ENCODE measurements around the gene SLC38A3.

SLC38A3 gene

GRCh38 chr3:50192124-50192523 is 12.9 kb upstream of the SLC38A3 start:
- DNase-seq (ENCODE audit: low read depth in 3 of 3): no peak

DNA sequence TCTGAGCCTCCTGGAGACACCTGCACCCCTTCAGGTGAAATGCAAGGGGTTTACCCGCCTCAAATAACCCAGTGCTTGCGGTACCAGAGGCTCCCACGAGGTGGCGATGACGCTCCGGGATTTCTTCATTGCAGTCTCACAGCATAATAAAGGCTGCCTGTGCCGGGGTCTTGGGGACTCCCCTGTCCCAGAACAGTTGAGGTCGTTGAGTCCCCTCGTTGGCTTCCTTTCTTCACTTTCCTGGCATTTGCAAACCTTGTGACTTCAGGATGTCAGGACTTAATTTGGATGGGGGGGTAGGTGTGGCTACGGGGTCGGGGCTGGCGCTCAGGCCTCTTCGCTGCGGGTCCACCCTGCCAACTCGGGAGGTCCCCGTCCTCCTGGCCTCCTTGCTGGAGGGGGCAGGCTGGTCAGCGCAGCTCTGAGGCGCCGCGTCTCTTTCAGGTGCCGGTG is 12.4 kb upstream of the SLC38A3 start:
- peak; percentile 70 to 84 (median 70) for DNase-seq (ENCODE audit: low read depth in 3 of 3)

- no peak for DNase-seq (ENCODE audit: low read depth in 3 of 3)
Observed at GRCh38 chr3:50193286-50193685, 11.8 kb upstream of the SLC38A3 start.

DNA sequence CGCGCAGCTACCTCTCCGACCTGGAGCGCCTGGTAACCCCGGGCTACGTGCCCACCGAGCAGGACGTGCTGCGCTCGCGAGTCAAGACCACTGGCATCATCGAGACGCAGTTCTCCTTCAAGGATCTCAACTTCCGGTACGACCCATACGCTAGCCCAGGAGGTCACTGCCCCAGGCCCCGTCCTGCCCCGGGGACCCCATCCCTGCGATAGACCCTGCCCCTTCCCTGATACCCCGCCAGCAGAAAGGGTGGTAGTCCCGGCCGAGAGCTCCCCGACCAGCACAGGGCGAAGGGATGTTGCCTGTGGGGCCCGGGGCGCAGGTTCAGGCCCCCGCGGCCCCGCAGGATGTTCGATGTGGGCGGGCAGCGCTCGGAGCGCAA is 11.3 kb upstream of the SLC38A3 start:
- DNase-seq (ENCODE audit: low read depth in 3 of 3): no peak

DNA sequence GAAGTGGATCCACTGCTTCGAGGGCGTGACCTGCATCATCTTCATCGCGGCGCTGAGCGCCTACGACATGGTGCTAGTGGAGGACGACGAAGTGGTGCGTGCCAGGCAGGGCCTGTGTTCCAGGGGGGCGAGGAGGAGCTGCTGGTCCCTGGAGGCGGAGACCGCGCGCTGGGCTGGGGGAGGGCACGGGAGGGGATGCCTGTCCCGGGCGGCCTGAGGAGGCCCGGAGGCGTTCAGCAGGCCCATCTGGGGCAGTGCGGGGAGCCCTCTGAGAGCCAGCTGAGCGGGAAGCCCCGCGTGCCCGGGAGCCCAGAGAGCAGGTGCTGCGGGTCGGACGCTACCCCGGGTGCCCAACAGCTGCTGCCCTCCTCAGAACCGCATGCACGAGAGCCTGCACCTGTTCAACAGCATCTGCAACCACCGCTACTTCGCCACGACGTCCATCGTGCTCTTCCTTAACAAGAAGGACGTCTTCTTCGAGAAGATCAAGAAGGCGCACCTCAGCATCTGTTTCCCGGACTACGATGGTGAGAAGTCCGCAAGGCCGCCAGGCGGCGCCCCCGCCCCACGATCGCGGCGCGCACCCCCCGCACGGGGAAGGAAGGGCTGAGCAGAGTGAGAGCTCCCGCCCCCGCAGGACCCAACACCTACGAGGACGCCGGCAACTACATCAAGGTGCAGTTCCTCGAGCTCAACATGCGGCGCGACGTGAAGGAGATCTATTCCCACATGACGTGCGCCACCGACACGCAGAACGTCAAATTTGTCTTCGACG is 10.8 kb upstream of the SLC38A3 start:
- DNase-seq (ENCODE audit: low read depth in 3 of 3): peak; percentile 55 to 81 (median 61)

GRCh38 chr3:50194903-50195500 is 10.1 kb upstream of the SLC38A3 start:
- no peak for DNase-seq (ENCODE audit: low read depth in 3 of 3)

- no peak for DNase-seq (ENCODE audit: low read depth in 3 of 3)
Observed at GRCh38 chr3:50195501-50196252, 9.4 kb upstream of the SLC38A3 start.

DNA sequence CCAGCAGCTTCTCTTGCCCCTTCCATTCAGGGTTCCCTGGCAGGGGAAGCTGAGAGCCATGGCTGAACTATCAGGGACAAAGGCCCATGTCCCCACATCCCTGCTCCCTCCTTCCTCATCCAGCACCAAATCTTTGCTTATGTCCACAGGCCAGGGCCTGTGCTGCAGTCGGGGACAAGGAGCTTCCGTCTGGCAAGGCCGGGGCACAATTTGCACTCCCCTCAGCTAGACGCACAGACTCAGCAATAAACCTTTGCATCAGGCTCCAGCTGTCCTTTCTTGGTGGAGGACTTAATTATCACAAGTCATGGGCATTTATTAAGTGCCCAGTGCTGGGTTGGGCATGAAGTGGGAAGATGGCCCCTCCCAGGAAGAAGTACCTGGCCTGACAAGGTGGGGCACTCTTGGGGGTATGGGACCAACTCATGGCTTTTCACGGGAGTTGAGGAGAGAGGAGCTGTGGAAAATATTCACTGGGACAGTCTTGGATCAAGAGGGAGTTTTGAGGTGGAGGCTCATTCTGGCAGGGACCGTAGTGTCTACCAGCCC is 8.7 kb upstream of the SLC38A3 start:
- no peak for DNase-seq (ENCODE audit: low read depth in 3 of 3)

DNA sequence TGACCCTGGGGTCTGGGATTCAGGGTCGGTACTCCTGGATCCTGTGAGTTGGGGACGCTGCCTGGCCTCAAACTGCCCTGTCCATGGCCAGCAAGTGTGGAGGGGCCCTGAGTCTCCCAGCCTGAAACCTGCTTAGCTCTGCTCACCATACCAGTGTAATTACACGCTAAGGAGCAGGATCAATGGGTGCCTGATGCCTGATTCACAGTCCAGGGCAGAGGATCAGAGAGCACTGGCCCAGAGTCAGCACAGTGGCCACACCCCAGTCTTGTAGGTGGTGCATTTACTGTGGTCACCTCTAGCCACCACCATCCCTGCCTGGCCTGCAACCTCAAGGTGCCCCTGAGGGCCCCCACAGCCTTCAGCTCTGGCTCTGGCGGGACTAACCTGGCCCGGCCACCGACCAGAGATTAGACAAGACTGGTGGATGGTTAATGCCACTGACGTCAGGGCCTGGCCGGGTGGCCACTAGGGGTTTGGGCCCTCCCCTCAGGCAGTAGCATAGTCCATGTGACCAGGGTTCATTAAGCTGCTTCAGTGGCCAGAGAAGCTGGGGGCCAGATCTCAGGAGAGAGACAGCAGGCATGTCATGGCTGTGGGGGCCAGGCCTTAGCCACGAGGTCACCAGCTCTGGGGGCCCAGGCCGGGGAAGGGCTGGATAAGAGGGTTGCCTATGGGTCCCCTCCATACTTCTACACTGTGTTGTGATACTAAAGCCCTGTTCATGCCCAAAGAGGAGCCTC is 3.3 kb upstream of the SLC38A3 start:
- no peak for DNase-seq (ENCODE audit: low read depth in 3 of 3)

- no peak for DNase-seq (ENCODE audit: low read depth in 3 of 3)
Observed at GRCh38 chr3:50202353-50203112, 2.5 kb upstream of the SLC38A3 start.

GRCh38 chr3:50203113-50203808 is 1.8 kb upstream of the SLC38A3 start:
- DNase-seq (ENCODE audit: low read depth in 3 of 3): no peak

- DNase-seq (ENCODE audit: low read depth in 3 of 3): no peak
Observed at GRCh38 chr3:50203809-50204803, 965 bp upstream of the SLC38A3 start.

DNA sequence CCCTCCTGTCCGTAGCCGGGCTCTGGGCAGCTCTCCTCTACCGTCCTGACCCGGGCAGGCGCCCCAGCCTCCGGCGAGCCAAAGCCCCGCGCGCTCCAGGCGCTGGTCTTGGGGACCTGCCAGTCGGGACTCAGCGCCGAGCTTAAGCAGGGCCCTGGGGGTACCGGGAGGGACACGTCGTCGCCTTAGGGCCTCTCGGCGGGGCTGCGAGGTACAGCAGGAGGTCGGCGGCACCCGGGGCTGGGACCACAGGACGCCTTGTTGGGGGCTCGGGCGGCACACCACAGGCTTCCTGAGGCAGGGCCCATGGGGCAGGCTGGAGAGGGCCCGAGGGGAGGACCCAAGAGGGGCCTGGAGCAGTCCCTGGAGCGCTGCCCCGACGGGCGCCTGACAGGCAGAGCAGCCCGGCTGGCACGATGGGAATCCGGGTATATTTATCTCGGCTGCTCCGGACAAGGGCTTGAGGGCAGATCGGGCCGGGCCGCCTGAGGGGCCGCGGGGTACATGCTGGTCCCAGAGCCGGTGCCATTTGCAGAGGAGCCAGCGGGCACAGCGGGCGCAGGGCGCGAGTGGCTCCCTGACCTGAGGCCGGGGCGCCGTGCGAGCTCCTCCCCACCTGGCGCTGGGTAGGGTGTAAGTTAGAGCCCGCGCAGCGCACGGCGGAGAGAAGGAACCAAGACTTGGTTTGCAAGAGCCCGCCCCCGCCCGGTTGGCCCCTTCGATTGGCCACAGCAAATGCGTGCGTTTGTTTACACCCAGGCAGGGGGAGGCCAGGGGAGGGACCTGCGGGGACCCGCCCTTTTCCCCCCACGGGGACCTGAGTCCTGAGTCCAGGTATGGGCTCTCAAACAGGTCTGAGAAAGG is 574 bp downstream of the SLC38A3 start:
- peak in 1 of 3 experiments; percentile 50 for DNase-seq (ENCODE audit: low read depth in 3 of 3)

GRCh38 chr3:50207359-50208042 is 2.4 kb downstream of the SLC38A3 start:
- no peak for DNase-seq (ENCODE audit: low read depth in 3 of 3)

GRCh38 chr3:50208677-50209344 is 3.7 kb downstream of the SLC38A3 start:
- no peak for DNase-seq (ENCODE audit: low read depth in 3 of 3)

DNA sequence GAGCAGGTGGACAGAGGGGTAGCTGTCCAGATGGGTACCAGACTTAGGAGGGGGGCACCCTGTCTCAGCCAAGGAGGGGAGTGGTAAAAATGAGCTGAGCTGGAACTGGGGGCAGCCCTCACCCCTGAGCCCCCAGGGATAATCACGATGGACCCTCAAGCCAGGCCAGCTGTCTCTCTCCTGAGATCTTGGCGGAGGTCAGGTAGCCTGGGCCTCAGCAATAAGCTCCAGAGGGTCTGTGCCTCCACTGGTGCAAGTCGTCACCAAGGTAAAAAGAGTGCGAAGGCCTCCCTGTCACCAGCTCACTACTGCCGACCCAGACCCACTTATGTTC is 5.1 kb downstream of the SLC38A3 start:
- no peak for DNase-seq (ENCODE audit: low read depth in 3 of 3)
